ENCODE results near the gene C19orf85.
"Not testable (repeated sequence)": the region's sequence is repeated elsewhere in the genome, so short reads cannot be mapped to it uniquely, and the experiment has no call there.

Gene C19orf85

GRCh38 chr19:55455576-55456235 lies 8.8 kb downstream of the C19orf85 start:
- DNase-seq: no peak

- no peak for DNase-seq
Observed at GRCh38 chr19:55454787-55455243, 9.7 kb downstream of the C19orf85 start.

DNA sequence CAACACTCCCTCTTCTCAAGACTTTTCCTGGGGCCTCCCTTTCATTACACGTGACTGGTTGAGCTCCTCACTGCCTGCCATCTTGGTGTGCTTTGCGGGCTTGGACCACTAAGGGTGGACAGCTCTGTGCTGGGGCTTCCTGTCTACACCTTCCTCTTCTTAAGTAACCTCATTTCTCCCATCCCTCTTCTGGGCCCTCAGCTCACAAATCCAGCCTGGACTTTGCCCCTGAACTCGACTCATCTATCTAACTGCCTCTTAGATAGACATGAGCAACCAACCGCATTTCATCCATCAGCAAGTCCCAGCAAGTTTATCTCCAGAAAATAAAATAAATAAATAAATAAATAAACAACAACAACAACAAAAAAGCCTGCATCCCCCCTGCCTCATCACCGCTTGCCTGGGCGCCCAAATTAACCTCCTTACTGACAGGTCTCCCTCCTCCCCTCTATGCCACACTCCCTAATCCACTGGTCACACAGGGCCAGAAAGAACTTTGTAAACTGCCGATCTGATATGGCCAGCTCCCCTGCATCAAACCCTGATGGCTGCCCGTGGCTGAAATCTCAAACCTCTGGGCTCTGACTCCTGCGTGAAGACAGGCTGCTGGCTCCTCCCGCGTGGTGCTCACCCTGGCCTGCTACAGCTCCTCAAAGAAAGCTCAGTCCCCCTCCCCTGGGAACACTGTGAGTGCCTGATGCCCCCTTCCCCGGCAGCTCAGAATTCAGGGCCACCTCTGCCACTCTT lies 10.9 kb downstream of the C19orf85 start:
- no peak for DNase-seq

DNA sequence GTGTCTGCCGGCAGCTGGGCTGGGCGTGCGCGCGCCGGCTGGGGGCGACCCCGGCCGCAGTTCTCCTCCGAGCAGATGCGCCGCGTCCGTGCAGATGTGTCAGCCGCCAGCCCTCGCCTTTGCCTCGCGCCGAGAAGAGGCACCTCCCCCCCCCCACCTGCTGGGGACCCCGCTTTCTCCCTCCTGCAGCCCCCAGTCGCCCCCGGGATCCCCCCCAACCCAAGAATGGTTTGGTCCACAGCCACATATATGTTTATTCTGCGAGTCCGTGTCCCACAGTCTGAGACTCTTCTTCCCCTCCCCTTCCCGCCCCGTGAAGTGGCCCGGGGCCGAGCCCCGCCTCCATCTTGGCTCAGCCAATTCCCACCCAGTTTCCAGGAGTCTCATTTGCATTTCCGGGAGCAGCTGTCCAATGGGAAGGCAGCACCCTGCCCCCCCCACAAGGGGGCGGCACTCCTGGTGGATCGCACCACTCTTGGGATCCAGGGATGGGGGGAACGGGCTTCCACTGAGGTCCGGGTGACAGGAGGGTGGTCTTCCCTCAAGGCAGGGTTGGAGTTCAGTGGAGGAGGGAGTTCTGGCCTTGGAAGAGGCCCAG lies 11.7 kb downstream of the C19orf85 start:
- DNase-seq: peak; percentile 76

DNA sequence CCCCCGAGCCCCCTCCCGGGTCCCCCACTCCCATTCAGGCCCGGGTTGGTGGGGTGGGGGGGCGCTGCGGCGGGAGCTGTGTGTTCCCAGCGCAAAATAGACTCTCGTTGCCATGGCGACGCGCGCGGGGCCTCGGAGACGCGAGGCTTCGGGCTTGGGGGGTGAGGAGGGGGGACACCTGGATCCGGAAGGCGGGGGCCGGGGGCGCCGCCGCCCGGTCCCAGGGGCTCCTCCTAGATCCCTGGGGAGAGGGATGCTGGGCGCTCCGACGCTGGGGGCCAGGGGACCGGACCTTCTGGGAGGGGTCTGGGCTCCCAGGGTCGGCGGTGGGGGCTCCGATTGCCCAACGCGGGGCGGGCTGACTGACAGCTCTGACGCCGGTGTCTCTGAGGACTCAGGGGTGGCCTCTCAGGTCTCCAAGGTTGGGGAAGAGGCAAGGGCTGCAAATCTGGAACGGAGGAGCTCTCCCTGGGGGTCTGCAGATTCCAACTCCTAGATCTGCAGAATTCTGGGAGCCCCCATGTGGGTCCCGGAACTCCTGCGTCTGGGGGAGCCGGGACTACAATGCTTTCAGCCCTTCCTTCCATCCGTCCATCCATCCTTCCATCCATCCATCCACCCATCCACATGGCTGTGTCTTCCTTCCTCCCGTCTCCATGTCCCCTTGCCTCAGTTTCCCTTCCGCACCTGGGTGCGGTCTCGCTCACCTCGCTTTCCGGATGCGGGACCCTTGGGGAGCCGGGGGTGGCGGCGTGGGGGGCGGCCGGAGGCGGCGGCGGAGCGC lies 12.4 kb downstream of the C19orf85 start:
- DNase-seq: no peak

DNA sequence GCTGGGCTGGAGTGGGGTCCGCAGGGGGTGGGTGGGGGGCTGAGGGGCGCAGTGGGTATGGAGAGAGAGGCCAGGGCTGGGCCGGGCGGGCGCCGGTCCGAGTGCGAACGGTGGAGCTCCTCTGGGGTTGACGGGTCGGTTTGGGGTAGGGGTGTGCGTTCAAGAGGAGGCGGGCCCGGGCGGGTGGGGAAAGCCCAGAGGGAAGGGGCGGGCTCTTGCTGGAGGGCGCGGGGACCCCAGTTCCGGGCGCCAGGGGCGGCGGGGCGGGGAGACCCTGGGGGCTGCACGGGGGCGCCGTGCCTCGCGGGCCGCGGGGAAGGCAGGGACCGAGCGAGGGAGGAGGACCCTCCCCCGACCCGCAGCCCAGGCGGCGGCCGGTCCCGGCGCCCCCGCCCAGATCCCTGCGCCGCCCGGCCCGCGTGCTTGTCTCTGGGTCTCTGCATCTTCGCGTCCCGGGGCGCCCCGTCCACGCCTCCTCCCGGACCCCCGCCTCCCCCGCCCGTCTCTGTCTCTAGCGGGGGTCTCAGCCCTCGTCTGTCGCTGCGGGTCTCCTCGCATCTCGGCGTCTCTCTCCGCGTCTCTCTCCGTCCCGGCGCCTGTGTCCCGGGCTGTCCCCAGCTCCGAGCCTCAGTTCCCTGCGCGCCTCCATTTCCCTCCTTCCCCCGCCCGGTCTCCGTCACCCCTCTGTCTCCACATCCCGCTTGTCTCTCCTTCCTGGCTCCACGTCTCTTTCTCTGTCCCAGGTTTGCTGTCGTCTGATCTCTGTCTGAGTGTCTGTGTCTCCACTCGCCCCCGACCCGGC lies 13.2 kb downstream of the C19orf85 start:
- no peak for DNase-seq

DNA sequence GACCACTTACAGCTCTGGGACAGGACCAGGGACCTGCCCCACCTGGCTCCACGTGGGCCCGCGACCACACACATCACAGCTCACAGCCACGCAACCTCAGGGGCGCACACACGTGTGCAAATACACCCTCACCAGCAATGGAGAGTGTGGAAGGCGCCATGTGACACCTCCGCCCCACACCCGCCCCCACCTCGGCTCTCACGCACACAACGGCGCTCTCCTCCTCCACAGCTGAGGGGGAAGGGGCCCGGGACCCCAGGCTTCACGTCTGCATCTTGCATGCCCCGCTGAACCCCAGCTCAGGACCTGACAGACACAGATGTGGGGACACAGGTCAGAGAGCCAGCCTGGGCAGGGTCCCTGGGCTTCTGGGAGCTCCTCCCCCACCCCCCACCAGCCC lies 15.1 kb downstream of the C19orf85 start:
- no peak for DNase-seq

GRCh38 chr19:55448175-55448490 lies 16.4 kb downstream of the C19orf85 start:
- not testable (repeated sequence) for DNase-seq

DNA sequence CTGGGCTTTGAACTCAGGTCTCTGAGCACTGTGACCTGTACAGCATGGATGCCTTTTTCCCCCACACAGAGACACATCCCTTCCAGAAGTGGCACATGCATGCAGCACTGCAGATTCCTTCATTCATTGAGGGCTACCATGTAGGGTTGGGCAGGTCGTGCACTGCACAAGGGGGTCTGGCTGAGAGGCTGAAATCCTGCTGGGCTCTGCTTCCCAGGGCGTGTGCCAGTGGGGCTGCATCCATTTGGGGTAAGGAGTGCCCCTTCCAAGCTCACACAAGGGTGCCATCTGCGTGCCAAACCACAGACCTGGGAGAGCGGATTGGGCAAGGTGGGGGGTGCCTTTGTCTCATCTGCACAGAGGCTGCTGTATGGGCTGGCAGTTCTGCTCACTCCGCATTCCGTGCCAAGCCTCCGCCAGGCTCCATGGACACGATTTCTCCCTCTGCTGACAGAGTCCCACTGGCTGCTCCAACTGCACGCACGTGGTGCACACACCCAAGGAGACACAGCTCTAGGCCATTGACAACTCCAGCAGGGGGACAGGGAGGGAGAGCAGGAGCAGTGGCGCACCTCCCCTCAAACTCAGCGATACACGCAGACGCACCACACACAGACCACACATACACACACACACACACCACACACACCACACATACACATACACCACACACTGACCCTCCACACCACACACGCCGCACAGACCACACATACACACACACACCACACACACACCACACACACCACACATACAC lies 17.0 kb downstream of the C19orf85 start:
- peak; percentile 86 for DNase-seq

- peak; percentile 66 for DNase-seq
Observed at GRCh38 chr19:55446060-55446459, 18.5 kb downstream of the C19orf85 start.

DNA sequence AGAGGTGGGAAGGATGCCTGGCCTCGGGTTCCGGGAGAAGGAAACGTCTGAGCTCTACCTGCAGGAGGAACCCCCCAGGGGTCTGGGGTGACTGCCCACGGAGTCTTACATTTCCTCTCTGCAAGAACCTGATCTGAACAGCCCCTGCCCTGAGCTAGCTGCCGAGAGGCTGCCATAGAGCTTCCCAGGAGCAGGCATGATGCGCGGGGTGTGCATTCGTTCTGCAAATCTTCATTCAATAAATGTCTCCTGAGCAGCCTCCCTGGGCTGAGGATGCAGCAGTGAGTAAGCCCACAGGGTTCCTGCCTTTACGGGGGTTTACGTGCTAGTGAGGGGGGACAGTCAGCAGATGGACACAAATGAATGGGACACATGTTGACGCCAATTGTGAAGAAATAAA lies 19.9 kb downstream of the C19orf85 start:
- DNase-seq: no peak

DNA sequence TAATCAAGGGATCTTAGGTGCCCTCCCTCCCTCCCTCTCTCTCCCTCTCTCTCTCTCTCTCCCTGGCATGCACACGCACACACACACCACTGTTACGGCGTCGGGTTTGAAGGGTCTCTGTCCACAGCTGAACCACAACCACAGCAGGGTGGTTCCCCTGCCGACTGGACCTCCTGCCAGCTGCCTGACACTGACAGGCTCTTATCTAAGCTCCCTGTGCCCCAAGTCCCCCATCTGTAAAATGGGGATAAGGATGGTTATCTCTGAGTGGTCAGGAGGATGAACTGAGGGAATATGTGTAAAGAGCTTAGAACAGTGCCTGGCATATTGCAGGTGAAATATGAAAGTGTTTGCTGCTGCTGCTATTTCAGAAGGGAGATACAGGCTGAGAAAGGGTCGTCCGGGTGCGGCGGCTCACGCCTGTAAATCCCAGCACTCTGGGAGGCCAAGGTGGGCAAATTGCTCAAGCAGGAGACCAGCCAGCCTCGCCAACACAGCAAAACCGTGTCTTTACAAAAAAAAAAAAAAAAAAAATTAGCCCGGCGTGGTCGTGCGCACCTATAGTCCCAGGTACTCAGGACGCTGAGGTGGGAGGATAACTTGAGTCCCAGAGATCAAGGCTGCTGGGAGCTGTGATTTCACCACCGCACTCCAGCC lies 20.6 kb downstream of the C19orf85 start:
- DNase-seq: no peak

DNA sequence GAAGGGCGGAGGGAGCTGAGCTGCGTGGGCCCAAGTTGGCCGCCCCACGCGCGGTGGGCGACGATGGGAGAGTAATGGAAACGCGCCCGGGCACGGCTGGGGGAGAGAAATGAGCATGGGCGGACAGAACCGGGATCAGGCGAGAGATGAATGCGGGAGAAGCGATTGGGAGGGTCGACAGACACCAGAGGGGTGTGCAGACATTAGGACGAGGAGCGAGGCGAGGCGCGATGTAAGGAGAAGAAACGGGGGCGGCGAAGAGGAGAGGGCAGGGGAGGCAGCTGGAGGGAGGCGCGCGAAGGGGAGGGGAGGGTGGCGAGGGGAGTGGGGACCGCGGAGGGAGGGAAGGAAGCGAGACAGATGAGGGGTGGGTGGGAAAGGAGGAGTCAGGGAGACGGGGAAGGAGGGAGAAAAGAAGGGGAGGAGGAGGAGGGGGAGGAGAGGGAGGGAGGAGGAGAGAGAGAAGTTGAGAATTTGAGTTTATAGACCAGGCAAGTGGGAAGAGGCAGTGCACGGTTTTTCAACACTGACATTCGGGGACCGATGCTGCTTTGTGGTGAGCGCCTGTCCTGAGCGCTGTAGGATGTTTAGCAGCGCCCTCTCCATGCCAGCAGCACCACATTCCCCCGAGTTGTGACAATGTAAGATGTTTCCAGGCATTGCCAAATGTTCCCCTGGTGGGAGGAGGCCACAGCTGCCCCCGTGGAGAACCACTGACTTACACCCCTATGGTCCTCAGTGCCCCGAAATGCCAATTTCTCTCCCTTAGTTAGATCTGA lies 21.3 kb downstream of the C19orf85 start, which contains the start of gene SHISA7:
Gene SHISA7, minus strand, starts transcription at position 256 of the 779 bp plus-strand sequence. CDS start 437 bp downstream, outside the sequence.
- peak; percentile 75 for DNase-seq

- DNase-seq: peak; percentile 39
Observed at GRCh38 chr19:55442372-55442961, 22.1 kb downstream of the C19orf85 start.

- peak; percentile 74 for DNase-seq
Observed at GRCh38 chr19:55441692-55442321, 22.7 kb downstream of the C19orf85 start.

- no peak for DNase-seq
Observed at GRCh38 chr19:55441319-55441691, 23.2 kb downstream of the C19orf85 start.

- DNase-seq: no peak
Observed at GRCh38 chr19:55440411-55441105, 24.0 kb downstream of the C19orf85 start.

GRCh38 chr19:55439052-55439451 lies 25.5 kb downstream of the C19orf85 start:
- DNase-seq: no peak

DNA sequence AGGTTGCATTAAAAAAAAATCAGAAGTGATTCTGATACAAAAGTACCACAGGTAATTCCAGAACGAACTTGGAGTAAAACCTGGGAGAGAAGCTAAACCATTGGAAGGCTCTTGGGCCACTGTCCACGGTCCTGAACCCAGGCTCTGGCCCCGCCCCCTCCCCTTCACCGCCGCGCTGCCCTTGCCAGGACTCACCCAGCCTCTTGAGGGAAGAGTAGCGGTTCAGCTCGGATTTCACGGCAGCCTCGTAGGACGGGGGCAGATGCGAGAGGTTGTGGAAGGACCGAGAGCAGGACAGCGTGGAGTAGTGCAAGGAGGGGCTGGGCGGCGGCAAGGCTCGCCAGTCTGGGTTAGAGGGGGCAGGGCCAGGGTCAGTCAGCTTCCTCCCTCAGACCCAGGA lies 27.1 kb downstream of the C19orf85 start:
- DNase-seq: peak; percentile 71
